CD4-positive, alpha-beta T cell treated with Interleukin-10 for 1 hour (primary cell): Measurements from ENCODE around the gene EFHD1.

Experiments used
- DNase-seq: peaks from one replicate; pipeline ENCODE4 v3.0.0-alpha.2; 2020

Gene EFHD1

GRCh38 chr2:232633413-232634205, at the start of gene EFHD1:
Gene EFHD1 (plus strand): TSS chr2:232633604. CDS start chr2:232633705, 101 bp downstream.
- DNase-seq: peak; percentile 45

- no peak for DNase-seq
Observed at GRCh38 chr2:232584238-232584637, 49.2 kb upstream of the EFHD1 start.

- DNase-seq: no peak
Observed at GRCh38 chr2:232586943-232587505, 46.4 kb upstream of the EFHD1 start.

- DNase-seq: no peak
Observed at GRCh38 chr2:232587512-232587911, 45.9 kb upstream of the EFHD1 start.

GRCh38 chr2:232588031-232588430, 45.4 kb upstream of the EFHD1 start:
- DNase-seq: no peak

- no peak for DNase-seq
Observed at GRCh38 chr2:232588680-232589585, 44.5 kb upstream of the EFHD1 start.

GRCh38 chr2:232592772-232593395, 40.5 kb upstream of the EFHD1 start:
- DNase-seq: no peak

GRCh38 chr2:232593982-232594381, 39.4 kb upstream of the EFHD1 start:
- no peak for DNase-seq

- no peak for DNase-seq
Observed at GRCh38 chr2:232597362-232598079, 35.9 kb upstream of the EFHD1 start.

- no peak for DNase-seq
Observed at GRCh38 chr2:232598293-232598692, 35.1 kb upstream of the EFHD1 start.

- DNase-seq: no peak
Observed at GRCh38 chr2:232600053-232600773, 33.2 kb upstream of the EFHD1 start.

- DNase-seq: no peak
Observed at GRCh38 chr2:232603283-232603682, 30.1 kb upstream of the EFHD1 start.

GRCh38 chr2:232604535-232604934, 28.9 kb upstream of the EFHD1 start:
- DNase-seq: no peak

GRCh38 chr2:232607011-232607410, 26.4 kb upstream of the EFHD1 start:
- no peak for DNase-seq

- DNase-seq: no peak
Observed at GRCh38 chr2:232609607-232610006, 23.8 kb upstream of the EFHD1 start.

GRCh38 chr2:232610081-232610480, 23.3 kb upstream of the EFHD1 start:
- no peak for DNase-seq

- no peak for DNase-seq
Observed at GRCh38 chr2:232611061-232611460, 22.3 kb upstream of the EFHD1 start.

- peak; percentile 68 for DNase-seq
Observed at GRCh38 chr2:232611559-232612218, 21.7 kb upstream of the EFHD1 start.

GRCh38 chr2:232613538-232614134, 19.8 kb upstream of the EFHD1 start:
- no peak for DNase-seq

- DNase-seq: no peak
Observed at GRCh38 chr2:232615339-232615738, 18.1 kb upstream of the EFHD1 start.

- no peak for DNase-seq
Observed at GRCh38 chr2:232621186-232621585, 12.2 kb upstream of the EFHD1 start.
